Measurements from ENCODE around the gene ARHGEF12.

- TF ChIP-seq CTCF (IDR thresholded peaks at IDR 0.05) (no peak), POLR2A (IDR thresholded peaks at IDR 0.05) (no peak)
These were observed 196.6 kb downstream of the ARHGEF12 start for GRCh38 chr11:120532832-120533196.

All from uterus (tissue), 2 donors.